ENCODE measurements around the gene WWOX.

GRCh38 chr16:78919852-78920251, 820.4 kb downstream of the WWOX start:
- TF ChIP-seq CTCF (IDR thresholded peaks at IDR 0.05) (no peak), POLR2A (IDR thresholded peaks at IDR 0.05) (no peak)

All from right lobe of liver (tissue), 4 donors.